ENCODE results near the gene TNNT3. TPM values are rescaled to one million over a fixed set of nuclear protein-coding genes. Genes with fewer than 3 reads are reported as not detected.

The TNNT3 gene
- total and polyA plus RNA-seq, 2 donors: 39.3 to 61.6 TPM

DNA sequence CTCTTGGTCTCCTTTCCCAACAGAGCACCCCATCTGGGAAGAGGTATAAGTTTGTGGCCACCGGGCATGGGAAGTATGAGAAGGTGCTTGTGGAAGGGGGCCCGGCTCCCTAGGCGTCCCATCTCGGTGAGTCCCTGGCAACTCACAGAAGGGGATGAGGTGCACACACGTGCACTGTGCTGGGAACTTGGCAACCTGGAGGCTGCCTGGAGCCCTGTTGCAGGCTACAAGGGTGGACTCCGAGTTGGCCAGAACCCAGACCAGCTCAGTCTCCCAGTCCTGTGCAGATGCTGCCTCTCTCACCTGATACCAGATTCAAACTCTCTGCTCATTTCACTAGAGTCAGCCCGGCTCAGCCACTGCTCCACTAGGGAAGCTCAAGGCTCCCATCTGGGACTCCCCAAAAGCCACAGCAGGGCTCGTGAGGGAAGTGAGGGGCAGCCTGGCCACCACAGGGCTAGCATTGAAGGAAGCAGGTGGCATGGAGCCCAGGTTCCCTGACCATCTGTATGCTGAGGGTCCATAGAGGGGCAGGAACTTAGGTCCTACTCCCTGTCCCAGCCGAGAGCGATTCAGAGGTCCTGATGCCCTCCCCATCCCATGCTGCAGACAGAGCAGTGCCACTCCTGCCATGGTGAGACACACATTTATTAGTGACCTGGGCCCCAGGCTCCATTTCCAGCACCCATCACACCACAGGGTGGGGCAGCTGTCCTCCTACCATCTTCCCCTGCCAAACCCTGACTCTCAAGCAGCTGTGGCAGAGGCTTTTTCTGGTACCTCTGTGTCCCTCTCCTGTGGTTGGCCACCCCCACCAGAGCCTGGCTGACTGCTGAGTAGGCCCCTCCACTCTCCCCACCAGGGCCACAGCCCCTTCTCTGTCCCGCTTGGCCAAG is 31.8 kb upstream of the TNNT3 start:
- Histone ChIP-seq H3K36me3 (ENCODE audit: insufficient read depth) (peaks cover 1% of the 10 kb centered on the region), H3K4me1 (ENCODE audit: insufficient read depth) (no peaks in the 10 kb centered on the region), H3K4me3 (ENCODE audit: low read depth, low read length) (no peak overlapping the region), H3K27ac (ENCODE audit: low read depth) (peak overlapping the region; percentile 46)
- no peak for DNase-seq (ENCODE audit: extremely low spot score)
- 85% methylated on average over 11 of the region's 11 CpGs for WGBS

DNA sequence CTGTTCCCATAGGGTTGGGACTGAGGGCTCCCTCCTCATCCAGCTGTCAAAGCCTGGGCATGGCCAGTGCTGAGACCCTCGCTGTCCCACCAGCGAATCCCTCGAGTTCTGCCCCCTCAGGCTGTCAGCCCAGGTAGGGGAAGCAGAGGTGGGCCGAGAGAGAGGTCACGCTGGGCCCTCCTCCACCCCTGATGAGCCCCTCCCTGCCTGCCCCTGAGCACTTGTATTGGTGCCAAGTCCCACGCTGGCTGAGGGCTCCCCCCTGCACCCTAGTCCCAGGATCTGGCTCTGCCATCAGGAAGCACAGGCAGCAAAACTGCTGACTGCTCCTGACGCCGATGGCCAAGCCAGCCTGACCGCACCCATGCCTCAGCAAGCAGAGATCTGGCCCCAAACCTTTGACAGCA is 31.2 kb upstream of the TNNT3 start:
- no peak for DNase-seq (ENCODE audit: extremely low spot score)
- peak overlapping the region; percentile 46 for H3K27ac ChIP-seq (ENCODE audit: low read depth)
- WGBS: 61% methylated on average over 9 of the region's 9 CpGs

DNA sequence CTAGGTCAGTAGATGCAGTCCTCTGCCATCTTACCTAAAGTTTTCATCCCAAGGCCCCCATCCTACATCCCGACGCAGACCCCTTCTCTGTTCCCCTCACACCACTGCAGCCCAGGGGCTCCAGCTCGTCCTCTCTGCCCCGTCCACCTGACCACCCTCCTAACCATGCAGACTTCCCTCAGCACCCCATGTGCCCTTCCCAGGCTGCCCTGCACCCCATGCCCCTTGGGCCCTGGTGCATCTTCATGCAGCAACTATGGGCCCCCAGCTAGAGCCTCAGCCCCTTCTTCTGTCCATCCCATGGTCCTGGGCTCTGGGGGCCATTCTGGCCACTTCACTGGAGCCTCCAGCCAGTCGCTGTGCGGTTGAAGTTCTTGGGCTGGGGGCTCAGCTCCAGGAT is 30.7 kb upstream of the TNNT3 start:
- 89% methylated on average over 6 of the region's 6 CpGs for WGBS
- Histone ChIP-seq H3K36me3 (ENCODE audit: insufficient read depth) (peaks cover 1% of the 10 kb centered on the region), H3K4me1 (ENCODE audit: insufficient read depth) (no peaks in the 10 kb centered on the region), H3K27ac (ENCODE audit: low read depth) (peak overlapping the region; percentile 46), H3K4me3 (ENCODE audit: low read depth, low read length) (no peak overlapping the region)
- DNase-seq (ENCODE audit: extremely low spot score): no peak

More for the DNA sequence above, 31.2 kb upstream of the TNNT3 start:
- H3K4me3 ChIP-seq (ENCODE audit: low read depth, low read length): no peak overlapping the region
- H3K36me3 ChIP-seq (ENCODE audit: insufficient read depth): peaks cover 1% of the 10 kb centered on the region
- H3K4me1 ChIP-seq (ENCODE audit: insufficient read depth): no peaks in the 10 kb centered on the region

DNA sequence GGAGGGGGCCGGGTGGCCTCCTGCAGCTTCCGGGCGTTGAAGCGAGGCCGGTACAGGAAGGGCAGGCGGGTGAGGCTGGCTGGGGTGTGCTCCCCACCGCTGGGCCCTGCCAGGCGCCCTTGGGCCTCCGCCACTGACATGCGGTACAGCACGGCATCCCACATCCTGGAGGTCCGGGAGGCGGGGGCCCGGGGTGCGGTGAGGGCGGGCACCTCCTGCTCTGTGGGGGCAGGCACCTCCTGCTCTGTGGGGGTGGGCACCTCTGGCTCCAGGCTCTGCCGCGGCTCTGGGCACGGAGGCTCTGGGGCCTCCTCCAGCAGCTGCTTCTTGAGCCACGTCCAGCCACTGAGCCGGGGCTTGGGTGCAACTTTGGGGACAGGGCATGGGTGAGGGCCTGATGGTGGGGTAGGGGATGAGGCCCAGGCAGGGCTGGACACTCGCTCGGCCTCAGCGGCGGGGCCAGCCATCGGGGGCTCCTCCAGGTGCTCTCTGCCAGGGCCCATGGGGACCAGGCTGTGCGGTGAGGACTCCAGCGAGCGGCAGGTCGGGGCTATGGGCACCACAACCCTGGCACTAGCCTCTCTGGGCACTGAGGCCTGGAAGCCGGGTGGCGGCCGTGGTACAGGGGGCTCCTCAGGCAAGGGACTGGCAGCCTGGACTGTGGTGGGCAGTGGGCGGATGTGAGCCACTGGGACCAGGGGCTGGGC is 30.1 kb upstream of the TNNT3 start:
- WGBS: 76% methylated on average over 34 of the region's 34 CpGs
- Histone ChIP-seq H3K4me1 (ENCODE audit: insufficient read depth) (no peaks in the 10 kb centered on the region), H3K36me3 (ENCODE audit: insufficient read depth) (peaks cover 1% of the 10 kb centered on the region), H3K27ac (ENCODE audit: low read depth) (no peak overlapping the region), H3K4me3 (ENCODE audit: low read depth, low read length) (no peak overlapping the region)
- no peak for DNase-seq (ENCODE audit: extremely low spot score)

GRCh38 chr11:1889941-1890855 is 29.3 kb upstream of the TNNT3 start:
- Histone ChIP-seq H3K4me3 (ENCODE audit: low read depth, low read length) (no peak overlapping the region), H3K4me1 (ENCODE audit: insufficient read depth) (no peaks in the 10 kb centered on the region), H3K27ac (ENCODE audit: low read depth) (no peak overlapping the region), H3K36me3 (ENCODE audit: insufficient read depth) (peaks cover 1% of the 10 kb centered on the region)
- 92% methylated on average over 33 of the region's 33 CpGs for WGBS
- DNase-seq (ENCODE audit: extremely low spot score): no peak

GRCh38 chr11:1890856-1891830 is 28.4 kb upstream of the TNNT3 start:
- no peaks in the 10 kb centered on the region for H3K4me1 ChIP-seq (ENCODE audit: insufficient read depth)
- peaks cover 1% of the 10 kb centered on the region for H3K36me3 ChIP-seq (ENCODE audit: insufficient read depth)
- H3K4me3 ChIP-seq (ENCODE audit: low read depth, low read length): no peak overlapping the region
- H3K27ac ChIP-seq (ENCODE audit: low read depth): no peak overlapping the region
- DNase-seq (ENCODE audit: extremely low spot score): no peak
- WGBS: 79% methylated on average over 34 of the region's 34 CpGs

GRCh38 chr11:1891831-1892115 is 27.7 kb upstream of the TNNT3 start, which contains the start of gene PRR33:
Gene PRR33 (minus strand): TSS chr11:1891895. CDS start chr11:1890584, 1,311 bp downstream.
- 95% methylated on average over 7 of the region's 7 CpGs for WGBS
- no peak within 1 kb of the TSS for H3K4me3 ChIP-seq (ENCODE audit: low read depth, low read length)
- no peak for DNase-seq (ENCODE audit: extremely low spot score)
- H3K36me3 ChIP-seq (ENCODE audit: insufficient read depth): peaks cover 1% of the 10 kb centered on the region
- H3K4me1 ChIP-seq (ENCODE audit: insufficient read depth): no peaks in the 10 kb centered on the region
- no peak within 1 kb of the TSS for H3K27ac ChIP-seq (ENCODE audit: low read depth)

DNA sequence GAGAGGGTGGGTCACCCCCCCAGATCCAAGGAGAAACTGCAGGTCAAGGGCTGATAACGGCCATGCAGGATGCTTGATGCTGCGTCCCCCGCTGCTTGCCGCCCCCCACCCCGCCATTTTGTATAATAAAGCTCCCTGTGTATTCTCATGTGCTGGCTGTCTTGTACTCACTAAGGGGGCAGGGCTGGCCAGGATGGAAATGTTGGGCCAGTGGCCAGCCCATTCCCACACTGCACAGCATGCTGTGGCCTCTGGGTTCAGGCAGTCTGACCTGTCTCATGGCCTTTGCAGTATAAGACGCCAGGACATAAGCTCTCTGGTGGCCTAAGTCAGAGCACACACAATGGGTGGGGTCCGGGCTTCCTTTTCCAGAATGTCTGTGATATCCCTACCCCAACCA is 27.4 kb upstream of the TNNT3 start:
- DNase-seq (ENCODE audit: extremely low spot score): no peak
- Histone ChIP-seq H3K27ac (ENCODE audit: low read depth) (no peak overlapping the region), H3K36me3 (ENCODE audit: insufficient read depth) (peaks cover 1% of the 10 kb centered on the region), H3K4me3 (ENCODE audit: low read depth, low read length) (no peak overlapping the region), H3K4me1 (ENCODE audit: insufficient read depth) (no peaks in the 10 kb centered on the region)
- WGBS: 90% methylated on average over 7 of the region's 7 CpGs

DNA sequence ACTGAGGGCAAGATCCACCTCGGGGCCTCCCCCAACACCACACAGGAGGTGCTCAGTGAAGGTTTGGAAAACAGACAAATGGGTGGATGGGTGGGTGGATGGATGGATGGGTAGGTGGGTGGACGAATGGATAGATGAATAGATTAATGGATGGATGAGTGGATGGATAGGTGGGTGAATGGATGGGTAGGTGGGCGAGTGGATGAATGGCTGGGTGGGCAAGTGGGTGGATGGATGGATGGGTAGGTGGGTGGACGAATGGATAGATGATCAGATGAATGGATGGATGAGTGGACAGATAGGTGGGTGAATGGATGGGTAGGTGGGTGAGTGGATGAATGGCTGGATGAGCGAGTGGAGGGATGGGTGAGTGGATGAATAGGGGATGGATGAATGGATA is 26.9 kb upstream of the TNNT3 start:
- WGBS: 86% methylated on average over 5 of the region's 5 CpGs
- Histone ChIP-seq H3K36me3 (ENCODE audit: insufficient read depth) (no peaks in the 10 kb centered on the region), H3K27ac (ENCODE audit: low read depth) (no peak overlapping the region), H3K4me3 (ENCODE audit: low read depth, low read length) (no peak overlapping the region), H3K4me1 (ENCODE audit: insufficient read depth) (no peaks in the 10 kb centered on the region)
- DNase-seq (ENCODE audit: extremely low spot score): no peak

GRCh38 chr11:1893581-1894359 is 25.7 kb upstream of the TNNT3 start:
- WGBS: 91% methylated on average over 5 of the region's 5 CpGs
- DNase-seq (ENCODE audit: extremely low spot score): no peak
- H3K27ac ChIP-seq (ENCODE audit: low read depth): no peak overlapping the region

DNA sequence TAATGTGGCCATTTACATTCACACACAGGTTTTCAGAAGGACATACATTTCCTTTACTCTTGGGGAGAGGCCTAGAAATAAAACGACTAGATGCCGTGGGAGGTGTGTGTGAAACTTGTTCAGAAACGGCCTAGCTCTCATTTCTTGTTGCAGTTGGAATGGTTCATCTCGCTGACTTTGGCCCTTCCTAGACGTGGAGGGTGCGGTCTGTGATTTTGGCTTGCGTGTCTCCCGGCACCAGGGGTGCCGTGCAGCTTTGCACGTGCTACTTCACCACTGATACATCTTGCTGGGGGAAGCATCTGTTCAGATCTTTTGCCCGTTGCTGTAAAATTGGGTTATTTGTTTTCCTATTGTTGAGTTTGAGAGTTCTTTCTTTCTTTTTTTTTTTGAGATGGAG is 24.7 kb upstream of the TNNT3 start:
- H3K36me3 ChIP-seq (ENCODE audit: insufficient read depth): no peaks in the 10 kb centered on the region
- H3K4me3 ChIP-seq (ENCODE audit: low read depth, low read length): no peak overlapping the region
- H3K4me1 ChIP-seq (ENCODE audit: insufficient read depth): no peaks in the 10 kb centered on the region
- no peak overlapping the region for H3K27ac ChIP-seq (ENCODE audit: low read depth)
- DNase-seq (ENCODE audit: extremely low spot score): no peak
- WGBS: 89% methylated on average over 11 of the region's 11 CpGs

More at GRCh38 chr11:1893581-1894359, 25.7 kb upstream of the TNNT3 start:
- H3K4me3 ChIP-seq (ENCODE audit: low read depth, low read length): no peak overlapping the region
- no peaks in the 10 kb centered on the region for H3K4me1 ChIP-seq (ENCODE audit: insufficient read depth)
- H3K36me3 ChIP-seq (ENCODE audit: insufficient read depth): no peaks in the 10 kb centered on the region

- H3K4me3 ChIP-seq (ENCODE audit: low read depth, low read length): no peak overlapping the region
These were observed 23.0 kb upstream of the TNNT3 start for GRCh38 chr11:1896468-1896867.

More at GRCh38 chr11:1896468-1896867, 23.0 kb upstream of the TNNT3 start:
- DNase-seq (ENCODE audit: extremely low spot score): no peak
- WGBS: 70% methylated on average over 10 of the region's 10 CpGs
- Histone ChIP-seq H3K4me1 (ENCODE audit: insufficient read depth) (no peaks in the 10 kb centered on the region), H3K36me3 (ENCODE audit: insufficient read depth) (no peaks in the 10 kb centered on the region), H3K27ac (ENCODE audit: low read depth) (no peak overlapping the region)

All from urinary bladder (tissue), 4 donors.